ENCODE data around the gene DCTN2. TPM values are rescaled to one million over a fixed set of nuclear protein-coding genes. Genes with fewer than 3 reads are reported as not detected.

The DCTN2 gene
- total RNA-seq, 4 donors from 2014 or later: 161 to 243 (median 202) TPM

DNA sequence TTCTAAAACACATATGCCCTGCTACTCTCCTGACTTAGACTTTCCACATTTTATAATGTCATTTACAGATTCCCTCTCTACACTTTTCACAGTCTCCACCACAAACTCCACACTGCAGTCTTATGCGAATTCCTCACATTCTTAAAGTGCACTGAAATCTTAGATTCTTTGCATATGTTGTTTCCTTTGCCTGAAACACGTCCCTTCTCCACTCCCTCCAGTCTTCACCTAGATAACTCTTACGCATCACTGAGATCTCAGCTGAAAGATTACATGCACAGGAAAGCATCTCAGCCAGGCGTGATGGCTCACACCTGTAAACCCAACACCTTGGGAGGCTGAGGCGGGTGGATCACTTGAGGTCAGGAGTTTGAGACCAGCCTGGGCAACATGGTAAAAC lies 63.5 kb downstream of the DCTN2 start:
- no peak for DNase-seq (ENCODE audit: extremely low spot score)
- no peaks in the 10 kb centered on the region for H3K36me3 ChIP-seq
- intact Hi-C loops (cut with DNase I): no loop called here

GRCh38 chr12:57481671-57482070 lies 65.3 kb downstream of the DCTN2 start:
- TF ChIP-seq EP300 (IDR thresholded peaks at IDR 0.05) (no peak), POLR2AphosphoS5 (IDR thresholded peaks at IDR 0.05) (no peak), POLR2A (IDR thresholded peaks at IDR 0.05; ENCODE audit: low read depth) (no peak)
- TF ChIP-seq, protein P1, sequence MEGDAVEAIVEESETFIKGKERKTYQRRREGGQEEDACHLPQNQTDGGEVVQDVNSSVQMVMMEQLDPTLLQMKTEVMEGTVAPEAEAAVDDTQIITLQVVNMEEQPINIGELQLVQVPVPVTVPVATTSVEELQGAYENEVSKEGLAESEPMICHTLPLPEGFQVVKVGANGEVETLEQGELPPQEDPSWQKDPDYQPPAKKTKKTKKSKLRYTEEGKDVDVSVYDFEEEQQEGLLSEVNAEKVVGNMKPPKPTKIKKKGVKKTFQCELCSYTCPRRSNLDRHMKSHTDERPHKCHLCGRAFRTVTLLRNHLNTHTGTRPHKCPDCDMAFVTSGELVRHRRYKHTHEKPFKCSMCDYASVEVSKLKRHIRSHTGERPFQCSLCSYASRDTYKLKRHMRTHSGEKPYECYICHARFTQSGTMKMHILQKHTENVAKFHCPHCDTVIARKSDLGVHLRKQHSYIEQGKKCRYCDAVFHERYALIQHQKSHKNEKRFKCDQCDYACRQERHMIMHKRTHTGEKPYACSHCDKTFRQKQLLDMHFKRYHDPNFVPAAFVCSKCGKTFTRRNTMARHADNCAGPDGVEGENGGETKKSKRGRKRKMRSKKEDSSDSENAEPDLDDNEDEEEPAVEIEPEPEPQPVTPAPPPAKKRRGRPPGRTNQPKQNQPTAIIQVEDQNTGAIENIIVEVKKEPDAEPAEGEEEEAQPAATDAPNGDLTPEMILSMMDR (IDR thresholded peaks at IDR 0.05): no peak
- Histone ChIP-seq H3K27me3 (peaks cover 0 to 55% (median 8%) of the 10 kb centered on the region in 4 donors), H3K27ac (replicated peaks in 1 of 4) (no peak overlapping the region), H3K9me3 (no peaks in the 10 kb centered on the region), H3K4me1 (no peaks in the 10 kb centered on the region), H3K36me3 (no peaks in the 10 kb centered on the region), H3K4me3 (no peak overlapping the region)
- intact Hi-C loops (cut with DNase I): no loop called here
- DNase-seq (ENCODE audit: extremely low spot score): no peak
- WGBS: 68% methylated on average over 1 of the region's 1 CpG

More for the DNA sequence above, 63.5 kb downstream of the DCTN2 start:
- H3K9me3 ChIP-seq: no peaks in the 10 kb centered on the region
- H3K4me1 ChIP-seq: peaks cover 5 to 8% (median 6%) of the 10 kb centered on the region in 4 donors
- peaks cover 0 to 38% (median 0%) of the 10 kb centered on the region in 4 donors for H3K27me3 ChIP-seq
- H3K27ac ChIP-seq (replicated peaks in 1 of 4): no peak overlapping the region
- no peak overlapping the region for H3K4me3 ChIP-seq
- no peak for TF ChIP-seq EP300 (IDR thresholded peaks at IDR 0.05)
- TF ChIP-seq, protein P1 (IDR thresholded peaks at IDR 0.05): no peak
- no peak for TF ChIP-seq POLR2A (IDR thresholded peaks at IDR 0.05; ENCODE audit: low read depth)
- no peak for TF ChIP-seq POLR2AphosphoS5 (IDR thresholded peaks at IDR 0.05)
- 52% methylated on average over 5 of the region's 5 CpGs for WGBS

Small RNA genes within 50 kb of the gene (small RNA-seq; reads per million reads assigned to genes)
- 0 reads per million in 3 donors for gene MIR616

Other genes starting within 250 kb of the DCTN2 start
- gene R3HDM2, start 116.1 kb downstream of the DCTN2 start, total RNA-seq: 10 to 100 TPM; 30.3 to 41.5 (median 35.1) TPM
- not detected for gene INHBC, start 112.4 kb downstream of the DCTN2 start, total RNA-seq
- gene INHBE, start 91.9 kb downstream of the DCTN2 start, total RNA-seq: not detected
- gene GLI1, start 87.4 kb downstream of the DCTN2 start, total RNA-seq: under 1 TPM in 3 of 4 donors, not detected in 1; 0.17 to 0.98 (median 0.84) TPM
- gene ARHGAP9, start 67.3 kb downstream of the DCTN2 start, total RNA-seq: 10 to 100 TPM in 2 of 4 donors, 1 to 10 TPM in 2; 6.0 to 12.9 (median 8.8) TPM
- gene MARS1, start 59.1 kb downstream of the DCTN2 start, total RNA-seq: 10 to 100 TPM; 53.2 to 81.0 (median 62.7) TPM
- 10 to 100 TPM; 14.4 to 43.9 (median 24.4) TPM for gene DDIT3, start 26.7 kb downstream of the DCTN2 start, total RNA-seq
- gene MBD6, start 24.4 kb downstream of the DCTN2 start, total RNA-seq: 10 to 100 TPM; 13.8 to 19.9 (median 16.9) TPM
- gene KIF5A, start 2.9 kb upstream of the DCTN2 start, total RNA-seq: 1 to 10 TPM; 2.1 to 3.2 (median 2.4) TPM
- gene PIP4K2C, start 44.0 kb upstream of the DCTN2 start, total RNA-seq: 10 to 100 TPM; 22.7 to 30.7 (median 29.0) TPM
- 10 to 100 TPM; 39.0 to 68.6 (median 46.8) TPM for gene DTX3, start 57.6 kb upstream of the DCTN2 start, total RNA-seq
- gene ARHGEF25, start 64.2 kb upstream of the DCTN2 start, total RNA-seq: 100 to 1,000 TPM in 3 of 4 donors, 10 to 100 TPM in 1; 77.7 to 133 (median 111) TPM
- gene B4GALNT1, start 86.0 kb upstream of the DCTN2 start, total RNA-seq: 10 to 100 TPM in 2 of 4 donors, 1 to 10 TPM in 2; 2.8 to 10.9 (median 7.3) TPM
- 100 to 1,000 TPM; 139 to 223 (median 148) TPM for gene OS9, start 146.9 kb upstream of the DCTN2 start, total RNA-seq
- 10 to 100 TPM in 1 of 4 donors, 1 to 10 TPM in 3; 2.5 to 11.2 (median 3.6) TPM for gene AGAP2, start 191.6 kb upstream of the DCTN2 start, total RNA-seq
- gene TSPAN31, start 197.8 kb upstream of the DCTN2 start, total RNA-seq: 10 to 100 TPM; 34.3 to 45.1 (median 42.1) TPM
- gene CDK4, start 205.1 kb upstream of the DCTN2 start, total RNA-seq: 10 to 100 TPM; 43.6 to 85.7 (median 71.3) TPM
- 10 to 100 TPM in 2 of 4 donors, 1 to 10 TPM in 2; 5.6 to 16.9 (median 10.7) TPM for gene MARCHF9, start 207.9 kb upstream of the DCTN2 start, total RNA-seq
- under 1 TPM in 2 of 4 donors, not detected in 2; 0.32 to 0.66 TPM for gene CYP27B1, start 219.9 kb upstream of the DCTN2 start, total RNA-seq
- gene METTL1, start 224.9 kb upstream of the DCTN2 start, total RNA-seq: 1 to 10 TPM; 4.2 to 9.8 (median 5.7) TPM
- gene EEF1AKMT3, start 225.4 kb upstream of the DCTN2 start, total RNA-seq: 10 to 100 TPM in 2 of 4 donors, 1 to 10 TPM in 2; 6.6 to 13.2 (median 10.0) TPM
- gene TSFM, start 235.6 kb upstream of the DCTN2 start, total RNA-seq: 10 to 100 TPM; 17.6 to 38.4 (median 29.2) TPM